GM19463 (cell line): ENCODE data around the gene MAN1A2.

Source experiments
- ATAC-seq: cut with Tn5 transposase; IDR thresholded peaks from one replicate; pipeline ENCODE4 v1.9.1; 2021; ENCODE audit warnings: mild to moderate bottlenecking, moderate library complexity; ENCODE audit not compliant: unreplicated experiment

MAN1A2 gene

GRCh38 chr1:117573386-117574023 is 206.3 kb downstream of the MAN1A2 start:
- no peak for ATAC-seq

- no peak for ATAC-seq
These were observed 207.0 kb downstream of the MAN1A2 start for GRCh38 chr1:117574161-117574835.

GRCh38 chr1:117575586-117576225 is 208.5 kb downstream of the MAN1A2 start:
- no peak for ATAC-seq

- no peak for ATAC-seq
These were observed 209.0 kb downstream of the MAN1A2 start for GRCh38 chr1:117576236-117576635.

GRCh38 chr1:117577191-117577885 is 210.1 kb downstream of the MAN1A2 start:
- no peak for ATAC-seq

GRCh38 chr1:117578466-117578865 is 211.2 kb downstream of the MAN1A2 start:
- no peak for ATAC-seq
